GM21515 (cell line): ENCODE data around the gene TRPM1.

Experiments used
- ATAC-seq: cut with Tn5 transposase; IDR thresholded peaks from one replicate; pipeline ENCODE4 v1.9.1; 2021; ENCODE audit not compliant: unreplicated experiment

The TRPM1 gene

DNA sequence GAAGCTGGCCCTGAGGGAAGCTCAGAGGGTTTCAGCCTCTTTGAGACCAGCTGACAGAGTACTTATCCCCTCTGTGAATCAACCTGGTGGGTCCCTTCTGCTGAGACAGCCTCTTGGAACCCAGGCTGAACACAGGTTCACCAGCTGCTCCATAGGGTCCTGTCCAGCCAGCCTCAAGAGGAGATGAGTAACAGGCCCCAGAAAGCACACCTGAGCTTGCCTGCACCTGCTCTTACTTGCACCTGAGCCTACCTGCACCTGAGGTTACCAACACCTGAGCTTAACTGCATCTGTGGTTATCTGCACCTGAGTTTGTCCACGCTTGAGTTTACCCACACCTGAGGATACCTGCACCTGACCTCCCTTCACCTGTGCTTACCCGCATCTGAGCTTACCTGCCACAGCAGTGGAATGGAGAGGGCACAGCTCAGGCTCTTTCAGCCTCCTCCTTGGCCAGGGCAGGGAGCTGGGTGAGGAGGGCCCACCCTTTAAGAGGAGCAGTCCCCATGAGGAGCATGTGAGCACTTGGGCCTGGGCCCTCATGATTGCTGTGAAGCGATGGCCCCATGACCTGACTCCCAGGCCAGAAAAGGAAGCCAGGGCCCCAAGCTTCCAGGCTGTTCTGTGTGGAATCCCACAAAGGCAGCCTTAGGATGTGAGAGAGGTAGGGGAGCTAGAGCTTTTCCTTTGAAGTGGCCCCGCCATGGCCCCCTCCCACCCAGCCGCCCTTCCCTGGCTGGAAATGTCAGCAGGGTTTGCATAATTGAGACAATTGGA lies at the start of gene TRPM1:
Gene TRPM1, minus strand, starts transcription at position 464 of the 777 bp plus-strand sequence. CDS start 20,370 bp downstream, outside the sequence.
- no peak for ATAC-seq

GRCh38 chr15:31150732-31151231 lies 49.3 kb upstream of the TRPM1 start:
- ATAC-seq, result no peak

GRCh38 chr15:31149987-31150386 lies 48.5 kb upstream of the TRPM1 start:
- no peak for ATAC-seq

- ATAC-seq, result no peak
These were observed 47.6 kb upstream of the TRPM1 start for GRCh38 chr15:31149088-31149505.

- ATAC-seq, result no peak
These were observed 47.0 kb upstream of the TRPM1 start for GRCh38 chr15:31148297-31149087.

DNA sequence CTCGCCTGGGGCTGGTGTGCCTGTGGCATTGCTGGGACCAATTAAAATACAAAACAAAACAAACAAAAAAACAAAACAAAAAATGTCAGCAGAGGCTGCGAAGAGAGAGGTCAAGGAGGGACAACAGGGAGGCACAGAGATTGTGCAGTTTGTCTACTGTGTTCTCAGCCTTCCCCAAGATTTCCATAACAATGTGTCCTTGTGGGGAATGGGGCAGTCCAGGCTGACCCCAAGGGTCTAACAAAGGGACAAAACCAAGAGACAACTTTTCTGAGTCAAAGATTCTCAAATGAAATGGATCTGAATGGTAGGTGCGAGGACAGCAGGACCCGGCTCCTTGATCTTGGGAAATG lies 46.4 kb upstream of the TRPM1 start:
- ATAC-seq, result no peak

DNA sequence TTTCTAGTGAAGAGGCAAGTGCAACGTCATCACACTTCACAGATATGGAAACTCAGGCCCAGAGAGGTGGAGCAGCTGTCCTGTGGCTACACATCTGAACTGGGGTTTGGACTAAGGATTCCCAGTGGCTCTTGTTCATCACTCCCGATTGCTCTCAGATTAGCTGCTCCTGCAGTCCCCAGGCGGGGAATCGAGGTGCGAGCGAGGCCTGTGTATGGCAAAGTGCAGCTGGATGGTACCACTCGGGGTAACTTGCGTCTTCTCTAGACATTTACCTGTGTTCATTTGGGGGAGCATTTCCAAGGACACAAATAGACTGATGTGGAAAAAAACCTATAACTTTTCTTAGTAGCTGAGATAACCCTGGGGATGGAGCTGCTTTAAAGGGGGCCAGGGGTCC lies 45.9 kb upstream of the TRPM1 start:
- ATAC-seq, result no peak

DNA sequence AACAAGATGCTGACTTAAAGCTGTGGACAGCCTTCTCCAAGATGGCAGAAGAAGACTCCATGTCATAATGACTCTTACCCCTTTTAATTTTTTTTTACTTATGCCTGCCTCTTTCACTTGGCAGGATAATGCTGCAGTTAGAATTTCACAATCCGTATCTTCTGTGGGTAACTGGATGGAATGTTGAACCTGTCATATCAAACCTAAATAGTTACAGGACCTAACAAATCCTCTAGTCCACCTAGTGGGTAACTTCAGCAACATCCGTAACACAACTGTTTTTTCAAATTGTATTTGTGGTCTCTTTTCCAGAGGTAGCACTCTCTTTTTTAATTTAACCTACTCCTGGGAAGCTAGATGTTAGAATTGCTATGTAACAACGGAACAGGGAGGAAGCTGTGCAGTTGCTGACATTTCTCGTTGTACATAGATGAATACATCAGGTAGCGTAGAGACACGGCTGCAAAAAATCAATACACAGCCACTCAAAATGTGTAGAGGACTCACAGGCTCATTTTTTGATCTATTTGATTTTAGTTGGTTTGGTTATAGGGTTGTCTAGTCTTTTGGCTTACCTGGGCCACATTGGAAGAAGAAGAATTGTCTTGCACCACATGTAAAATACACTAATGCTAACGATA lies 43.9 kb upstream of the TRPM1 start:
- no peak for ATAC-seq

- ATAC-seq, result no peak
These were observed 40.3 kb upstream of the TRPM1 start for GRCh38 chr15:31141792-31142191.

- ATAC-seq, result no peak
These were observed 35.2 kb upstream of the TRPM1 start for GRCh38 chr15:31136607-31137328.

GRCh38 chr15:31136016-31136415 lies 34.5 kb upstream of the TRPM1 start:
- no peak for ATAC-seq

- no peak for ATAC-seq
These were observed 34.0 kb upstream of the TRPM1 start for GRCh38 chr15:31135523-31135922.

- ATAC-seq, result no peak
These were observed 32.4 kb upstream of the TRPM1 start for GRCh38 chr15:31133890-31134289.

- ATAC-seq, result no peak
These were observed 30.4 kb upstream of the TRPM1 start for GRCh38 chr15:31131853-31132375.

- ATAC-seq, result no peak
These were observed 29.2 kb upstream of the TRPM1 start for GRCh38 chr15:31130576-31131237.

- no peak for ATAC-seq
These were observed 28.3 kb upstream of the TRPM1 start for GRCh38 chr15:31129769-31130303.

- ATAC-seq, result no peak
These were observed 27.6 kb upstream of the TRPM1 start for GRCh38 chr15:31128919-31129768.

- ATAC-seq, result no peak
These were observed 27.0 kb upstream of the TRPM1 start for GRCh38 chr15:31128477-31128876.
